Measurements from ENCODE around the gene GABBR2. TPM values are rescaled to one million over a fixed set of nuclear protein-coding genes. Genes with fewer than 3 reads are reported as not detected.

The GABBR2 gene
- total RNA-seq, 2 donors from 2014 or later = 1.2 to 1.3 TPM

DNA sequence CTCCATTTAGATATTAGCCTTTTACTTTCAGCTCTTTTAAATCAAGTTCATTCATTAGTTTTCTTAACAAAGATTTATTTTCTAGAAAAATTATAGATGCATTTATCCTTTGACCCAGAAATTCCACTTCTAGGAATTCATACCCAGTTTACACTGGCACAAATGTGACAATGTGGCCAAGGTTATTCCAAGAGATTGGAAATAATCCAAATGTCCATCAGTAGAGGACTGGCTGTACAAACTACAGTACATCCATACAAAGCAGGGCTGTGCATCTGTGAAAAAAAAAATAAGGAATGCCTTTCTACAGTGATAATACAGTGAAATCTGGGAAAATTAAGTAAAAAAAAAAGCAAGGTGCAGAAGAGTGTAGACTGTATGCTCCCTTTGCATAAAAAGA, 149.2 kb downstream of the GABBR2 start:
- Histone ChIP-seq H3K4me3 (ENCODE audit: low read length) (no peak overlapping the region), H3K9ac (ENCODE audit: extremely low read depth, low read length, poor library complexity, severe bottlenecking) (no peak overlapping the region), H3K27me3 (ENCODE audit: control insufficient read depth, insufficient read depth, low read length, poor library complexity, severe bottlenecking) (no peaks in the 10 kb centered on the region), H3K4me1 (ENCODE audit: control insufficient read depth, insufficient read depth, low read length) (no peaks in the 10 kb centered on the region), H3K27ac (ENCODE audit: low read depth, low read length) (no peak overlapping the region), H3K36me3 (ENCODE audit: control insufficient read depth, insufficient read depth, low read length) (no peaks in the 10 kb centered on the region), H3K9me3 (ENCODE audit: control insufficient read depth, low read length) (no peaks in the 10 kb centered on the region)
- Mint-ChIP-seq H3K4me3 (no peak overlapping the region), H3K9me3 (no peaks in the 10 kb centered on the region), H3K4me1 (no peaks in the 10 kb centered on the region), H3K27ac (no peak overlapping the region), H3K27me3 (ENCODE audit: insufficient read depth) (no peaks in the 10 kb centered on the region), H3K36me3 (ENCODE audit: low read depth) (no peaks in the 10 kb centered on the region)
- TF ChIP-seq, protein P1, sequence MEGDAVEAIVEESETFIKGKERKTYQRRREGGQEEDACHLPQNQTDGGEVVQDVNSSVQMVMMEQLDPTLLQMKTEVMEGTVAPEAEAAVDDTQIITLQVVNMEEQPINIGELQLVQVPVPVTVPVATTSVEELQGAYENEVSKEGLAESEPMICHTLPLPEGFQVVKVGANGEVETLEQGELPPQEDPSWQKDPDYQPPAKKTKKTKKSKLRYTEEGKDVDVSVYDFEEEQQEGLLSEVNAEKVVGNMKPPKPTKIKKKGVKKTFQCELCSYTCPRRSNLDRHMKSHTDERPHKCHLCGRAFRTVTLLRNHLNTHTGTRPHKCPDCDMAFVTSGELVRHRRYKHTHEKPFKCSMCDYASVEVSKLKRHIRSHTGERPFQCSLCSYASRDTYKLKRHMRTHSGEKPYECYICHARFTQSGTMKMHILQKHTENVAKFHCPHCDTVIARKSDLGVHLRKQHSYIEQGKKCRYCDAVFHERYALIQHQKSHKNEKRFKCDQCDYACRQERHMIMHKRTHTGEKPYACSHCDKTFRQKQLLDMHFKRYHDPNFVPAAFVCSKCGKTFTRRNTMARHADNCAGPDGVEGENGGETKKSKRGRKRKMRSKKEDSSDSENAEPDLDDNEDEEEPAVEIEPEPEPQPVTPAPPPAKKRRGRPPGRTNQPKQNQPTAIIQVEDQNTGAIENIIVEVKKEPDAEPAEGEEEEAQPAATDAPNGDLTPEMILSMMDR (conservative IDR thresholded peaks at IDR 0.05) = no peak
- DNase-seq = no peak

DNA sequence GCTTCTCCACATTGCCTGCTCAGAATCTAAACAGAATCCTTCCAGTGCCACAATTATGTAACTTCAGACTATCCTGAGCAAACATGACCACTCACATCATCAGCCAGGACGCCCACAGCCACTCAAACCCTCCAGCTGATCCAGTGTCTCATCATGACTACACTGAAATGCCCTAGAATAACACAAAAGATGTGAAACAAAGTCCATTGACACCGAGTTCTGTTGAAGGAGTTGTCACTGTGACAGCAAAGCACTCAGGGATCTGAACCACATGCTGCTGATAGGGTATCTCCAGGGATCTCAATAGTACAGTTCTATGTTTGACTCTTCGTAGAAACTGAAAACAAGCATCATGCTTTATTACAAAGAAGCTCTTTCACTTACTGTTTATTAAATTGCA, 150.2 kb downstream of the GABBR2 start:
- WGBS, 2 experiments (ENCODE audit: insufficient coverage in 1 of 2, insufficient read length in 1 of 2) = 73 to 87% methylated on average over 2 to 3 of the region's 3 CpGs
- H3K36me3 ChIP-seq (ENCODE audit: control insufficient read depth, insufficient read depth, low read length) = no peaks in the 10 kb centered on the region
- no peaks in the 10 kb centered on the region for H3K9me3 ChIP-seq (ENCODE audit: control insufficient read depth, low read length)
- H3K27ac Mint-ChIP-seq = no peak overlapping the region
- H3K27me3 Mint-ChIP-seq (ENCODE audit: insufficient read depth) = no peaks in the 10 kb centered on the region
- H3K27me3 ChIP-seq (ENCODE audit: control insufficient read depth, insufficient read depth, low read length, poor library complexity, severe bottlenecking) = no peaks in the 10 kb centered on the region
- H3K4me1 ChIP-seq (ENCODE audit: control insufficient read depth, insufficient read depth, low read length) = no peaks in the 10 kb centered on the region
- no peak overlapping the region for H3K4me3 ChIP-seq (ENCODE audit: low read length)
- DNase-seq = no peak
- H3K36me3 Mint-ChIP-seq (ENCODE audit: low read depth) = no peaks in the 10 kb centered on the region
- no peaks in the 10 kb centered on the region for H3K9me3 Mint-ChIP-seq
- H3K4me3 Mint-ChIP-seq = no peak overlapping the region
- H3K27ac ChIP-seq (ENCODE audit: low read depth, low read length) = no peak overlapping the region
- no peak overlapping the region for H3K9ac ChIP-seq (ENCODE audit: extremely low read depth, low read length, poor library complexity, severe bottlenecking)
- no peaks in the 10 kb centered on the region for H3K4me1 Mint-ChIP-seq
- TF ChIP-seq, protein P1 (conservative IDR thresholded peaks at IDR 0.05) = no peak

GRCh38 chr9:98556511-98556910, 152.2 kb downstream of the GABBR2 start:
- Histone ChIP-seq H3K9ac (ENCODE audit: extremely low read depth, low read length, poor library complexity, severe bottlenecking) (no peak overlapping the region), H3K4me1 (ENCODE audit: control insufficient read depth, insufficient read depth, low read length) (no peaks in the 10 kb centered on the region), H3K36me3 (ENCODE audit: control insufficient read depth, insufficient read depth, low read length) (no peaks in the 10 kb centered on the region), H3K4me3 (ENCODE audit: low read length) (no peak overlapping the region), H3K27ac (ENCODE audit: low read depth, low read length) (no peak overlapping the region), H3K9me3 (ENCODE audit: control insufficient read depth, low read length) (no peaks in the 10 kb centered on the region), H3K27me3 (ENCODE audit: control insufficient read depth, insufficient read depth, low read length, poor library complexity, severe bottlenecking) (no peaks in the 10 kb centered on the region)
- no peaks in the 10 kb centered on the region for H3K9me3 Mint-ChIP-seq
- H3K36me3 Mint-ChIP-seq (ENCODE audit: low read depth) = no peaks in the 10 kb centered on the region
- no peaks in the 10 kb centered on the region for H3K4me1 Mint-ChIP-seq
- TF ChIP-seq, protein P1 (conservative IDR thresholded peaks at IDR 0.05) = no peak
- no peak overlapping the region for H3K27ac Mint-ChIP-seq
- no peak overlapping the region for H3K4me3 Mint-ChIP-seq
- DNase-seq = no peak
- H3K27me3 Mint-ChIP-seq (ENCODE audit: insufficient read depth) = no peaks in the 10 kb centered on the region
- WGBS, 2 experiments (ENCODE audit: insufficient coverage in 1 of 2, insufficient read length in 1 of 2) = 82 to 90% methylated on average over 11 to 12 of the region's 12 CpGs
